SIG-M5 (cell line): ENCODE results near the gene PPP2CA.

ENCODE experiments used
- DNase-seq: peaks from one replicate; lab custom pipeline; 2025; lab: John Stamatoyannopoulos, UW

The PPP2CA gene

GRCh38 chr5:134148316-134148715 lies 77.6 kb downstream of the PPP2CA start:
- no peak for DNase-seq

DNA sequence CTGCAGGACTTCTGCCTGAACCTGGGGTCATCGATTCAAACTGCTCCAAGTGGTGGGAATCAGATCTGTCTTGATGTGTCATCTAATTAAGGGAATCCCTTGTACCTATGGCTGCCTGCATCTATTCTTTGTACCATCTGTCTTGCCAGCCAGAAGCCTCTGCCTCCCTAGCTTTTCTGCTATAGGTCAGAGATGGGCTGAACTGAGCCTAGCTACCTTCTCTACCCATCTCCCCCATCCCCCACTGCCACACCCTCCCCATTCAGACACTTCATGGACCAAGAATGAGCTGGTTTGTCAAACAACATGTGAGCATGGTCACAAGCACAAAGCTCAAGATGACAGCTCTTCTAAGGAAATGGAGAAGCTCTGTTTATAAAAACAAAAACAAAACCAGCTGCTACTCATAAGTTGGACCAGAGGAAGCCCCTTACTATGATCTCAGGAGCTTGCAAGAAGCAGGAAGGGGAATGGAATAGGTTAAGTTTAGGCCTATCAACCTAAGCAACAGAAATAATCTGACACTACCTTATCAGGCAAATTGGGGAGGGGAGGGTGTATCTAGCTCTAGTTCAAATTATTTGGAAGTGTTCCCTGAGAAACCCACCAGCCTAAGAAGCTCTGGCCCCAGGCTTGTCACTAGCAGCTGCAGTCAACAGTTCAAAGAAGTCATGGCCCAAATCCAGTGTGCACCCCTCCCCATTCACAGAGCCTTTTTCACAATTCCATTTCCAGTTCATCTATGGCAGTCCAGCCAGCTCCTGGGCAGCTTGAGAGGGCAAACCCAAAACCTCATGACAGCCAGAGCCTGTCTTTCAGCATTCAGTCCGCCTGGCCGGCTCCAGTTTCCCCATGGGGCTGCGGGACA lies 79.0 kb downstream of the PPP2CA start:
- no peak for DNase-seq

DNA sequence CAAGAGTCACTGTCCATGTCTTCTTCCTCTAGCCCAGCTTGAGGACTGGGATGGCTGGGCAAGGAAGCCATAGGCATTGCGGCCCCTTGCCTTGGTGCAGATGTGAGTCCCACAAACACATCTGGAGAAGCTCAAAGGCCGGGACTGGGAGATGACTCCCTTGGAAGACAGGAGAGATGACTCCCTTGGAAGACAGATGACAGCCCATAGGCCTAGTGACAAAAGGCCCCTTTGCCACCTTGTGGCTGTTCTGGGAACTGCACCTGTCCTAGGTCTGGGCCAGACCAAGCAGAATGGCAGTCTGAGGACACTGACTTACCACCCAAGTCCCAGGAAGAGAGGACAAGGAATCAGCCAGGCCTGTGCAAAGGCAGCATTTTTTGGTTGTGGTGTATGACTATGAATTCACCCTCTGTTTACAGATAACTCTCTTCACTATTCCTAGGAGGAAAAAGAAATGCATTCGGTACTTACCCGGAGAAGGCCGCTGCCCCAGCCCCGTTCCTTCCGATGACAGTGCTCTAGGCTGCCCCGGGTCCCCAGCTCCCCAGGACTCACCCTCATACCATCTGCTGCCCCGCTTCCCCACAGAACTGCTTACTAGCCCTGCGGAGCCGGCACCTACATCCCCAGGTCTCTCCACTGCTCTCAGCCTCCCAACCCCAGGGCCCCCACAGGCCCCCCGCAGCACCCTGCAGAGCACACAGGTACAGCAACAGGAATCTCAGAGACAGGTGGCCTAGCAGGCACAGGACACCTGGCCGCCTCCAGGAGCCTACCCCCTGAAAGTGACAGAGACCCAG lies 79.9 kb downstream of the PPP2CA start:
- no peak for DNase-seq

DNA sequence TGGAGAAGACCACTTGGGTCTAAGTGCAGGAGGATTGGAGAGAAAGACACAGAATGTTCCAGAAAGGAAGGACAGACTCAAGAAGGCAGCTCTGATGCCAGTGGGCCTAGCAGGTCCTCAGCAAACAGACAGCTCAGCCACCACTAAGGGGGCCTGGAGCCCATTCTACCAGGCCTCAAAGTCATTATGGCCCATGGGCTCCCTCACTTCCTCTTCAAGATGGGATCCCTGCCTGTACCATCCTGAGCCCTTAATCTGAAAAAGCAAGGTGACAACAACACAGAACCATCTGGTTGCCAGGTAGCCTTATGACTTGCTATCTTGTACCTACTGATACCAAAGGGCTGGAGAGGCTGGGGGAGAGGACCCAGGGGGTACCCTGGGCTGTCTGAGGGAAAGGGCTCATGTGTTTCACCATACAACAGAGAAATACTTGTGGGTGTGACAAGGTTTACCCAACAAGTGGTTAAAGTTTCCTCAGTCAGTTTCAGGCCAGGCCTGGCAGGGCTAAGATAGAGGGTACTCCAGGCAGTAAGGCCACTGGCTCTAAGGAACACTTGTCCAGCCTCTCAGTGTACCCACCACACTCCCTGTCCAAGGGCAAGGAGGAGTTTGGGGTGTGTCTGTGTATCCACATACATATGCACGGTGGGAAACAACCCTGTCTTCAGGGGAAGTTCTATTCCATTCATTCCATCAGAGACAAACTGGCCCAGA lies 80.7 kb downstream of the PPP2CA start:
- no peak for DNase-seq
